Loucy (cell line): ENCODE results near the gene TACR2.

ENCODE experiments used
- EZH2phosphoT487 ChIP-seq: fragments of 200-600 bp; IDR thresholded peaks from 2 replicates; pipeline ENCODE4 v1.6.1; 2018; ENCODE audit warnings: antibody characterized with exemption, mild to moderate bottlenecking, moderate library complexity, borderline replicate concordance
- TF ChIP-seq, protein P1 (sequence below): fragments of 200-600 bp; sonication (generic); conservative IDR thresholded peaks from 2 replicates; pipeline ENCODE4 v1.5.1; 2014; ENCODE audit warnings: mild to moderate bottlenecking, antibody characterized with exemption, low read length

DNA sequence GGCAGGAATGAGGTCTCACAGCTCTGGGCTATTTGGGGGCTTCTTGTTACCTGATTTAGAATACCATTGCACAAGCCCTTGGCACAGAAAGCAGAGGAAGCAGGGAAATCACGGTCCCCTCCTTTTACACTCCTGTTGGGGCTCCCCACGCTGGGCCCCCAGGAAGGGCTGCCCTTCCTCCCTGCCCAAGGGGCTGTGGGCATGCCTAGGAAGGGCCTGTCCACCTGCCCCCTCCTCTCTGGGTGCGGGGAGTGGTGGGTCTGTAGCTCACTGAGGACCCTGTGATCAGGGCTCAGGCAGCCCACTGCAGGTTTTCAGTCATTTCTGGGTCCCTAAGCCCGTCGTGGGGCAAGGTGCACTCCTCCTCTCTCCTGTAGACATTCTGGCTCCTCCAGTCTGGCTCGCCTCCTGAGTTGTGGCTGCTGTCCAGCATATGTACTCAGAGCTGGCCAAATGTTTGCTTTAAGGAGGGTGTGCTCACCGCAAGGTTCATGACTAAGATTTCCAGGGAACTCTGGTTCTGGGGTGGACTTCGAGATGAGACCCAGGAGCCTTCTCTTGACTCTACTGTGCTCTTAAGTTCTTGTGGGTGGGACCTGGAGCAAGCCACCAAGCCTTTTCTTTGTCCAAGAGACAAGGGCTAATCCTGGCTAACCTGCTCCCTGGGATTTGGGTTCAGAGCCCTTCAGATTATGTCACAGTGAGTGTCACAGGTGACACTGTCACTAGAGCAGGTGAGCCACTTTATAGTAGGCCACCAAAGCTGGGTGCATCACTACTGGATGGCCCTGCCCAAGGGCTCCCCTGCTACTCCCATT, 56.0 kb downstream of the TACR2 start:
- TF ChIP-seq, protein P1, sequence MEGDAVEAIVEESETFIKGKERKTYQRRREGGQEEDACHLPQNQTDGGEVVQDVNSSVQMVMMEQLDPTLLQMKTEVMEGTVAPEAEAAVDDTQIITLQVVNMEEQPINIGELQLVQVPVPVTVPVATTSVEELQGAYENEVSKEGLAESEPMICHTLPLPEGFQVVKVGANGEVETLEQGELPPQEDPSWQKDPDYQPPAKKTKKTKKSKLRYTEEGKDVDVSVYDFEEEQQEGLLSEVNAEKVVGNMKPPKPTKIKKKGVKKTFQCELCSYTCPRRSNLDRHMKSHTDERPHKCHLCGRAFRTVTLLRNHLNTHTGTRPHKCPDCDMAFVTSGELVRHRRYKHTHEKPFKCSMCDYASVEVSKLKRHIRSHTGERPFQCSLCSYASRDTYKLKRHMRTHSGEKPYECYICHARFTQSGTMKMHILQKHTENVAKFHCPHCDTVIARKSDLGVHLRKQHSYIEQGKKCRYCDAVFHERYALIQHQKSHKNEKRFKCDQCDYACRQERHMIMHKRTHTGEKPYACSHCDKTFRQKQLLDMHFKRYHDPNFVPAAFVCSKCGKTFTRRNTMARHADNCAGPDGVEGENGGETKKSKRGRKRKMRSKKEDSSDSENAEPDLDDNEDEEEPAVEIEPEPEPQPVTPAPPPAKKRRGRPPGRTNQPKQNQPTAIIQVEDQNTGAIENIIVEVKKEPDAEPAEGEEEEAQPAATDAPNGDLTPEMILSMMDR: no peak
- no peak for TF ChIP-seq EZH2phosphoT487
